ENCODE data around the gene GLT6D1.

Gene GLT6D1

DNA sequence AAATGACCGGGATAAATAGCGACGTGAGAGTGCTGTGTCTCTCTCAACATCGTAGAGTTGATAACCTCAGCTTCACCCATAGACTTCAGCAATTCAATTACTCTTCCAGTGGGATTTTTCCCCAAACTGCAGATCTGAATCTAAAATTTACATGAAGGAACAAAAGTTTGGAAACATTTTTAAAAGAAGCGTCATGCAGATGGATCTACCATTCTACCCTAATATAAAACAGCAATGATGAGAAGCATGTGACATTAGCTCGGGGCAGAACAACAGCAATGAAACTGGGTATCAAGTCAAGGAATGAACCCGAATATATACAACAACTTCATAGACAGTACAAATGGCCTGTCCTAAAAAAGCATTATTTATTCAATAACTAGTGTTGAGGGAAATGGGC is 18.8 kb downstream of the GLT6D1 start:
- DNase-seq: no peak

DNA sequence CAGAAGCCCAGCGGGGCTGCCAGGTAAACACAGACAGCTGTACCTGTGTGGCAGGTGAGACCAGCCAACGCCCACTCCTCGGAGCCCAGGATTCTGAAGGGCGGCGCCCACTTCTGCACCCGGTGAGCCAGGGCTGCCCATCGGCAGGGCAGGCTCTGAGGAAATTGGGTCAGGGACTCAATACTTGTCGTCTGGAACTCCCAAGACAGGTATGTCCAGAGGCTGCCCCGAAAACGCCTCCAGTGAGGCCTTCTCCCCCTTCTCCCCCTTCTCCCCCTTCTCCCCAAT is 19.8 kb downstream of the GLT6D1 start:
- no peak for DNase-seq

DNA sequence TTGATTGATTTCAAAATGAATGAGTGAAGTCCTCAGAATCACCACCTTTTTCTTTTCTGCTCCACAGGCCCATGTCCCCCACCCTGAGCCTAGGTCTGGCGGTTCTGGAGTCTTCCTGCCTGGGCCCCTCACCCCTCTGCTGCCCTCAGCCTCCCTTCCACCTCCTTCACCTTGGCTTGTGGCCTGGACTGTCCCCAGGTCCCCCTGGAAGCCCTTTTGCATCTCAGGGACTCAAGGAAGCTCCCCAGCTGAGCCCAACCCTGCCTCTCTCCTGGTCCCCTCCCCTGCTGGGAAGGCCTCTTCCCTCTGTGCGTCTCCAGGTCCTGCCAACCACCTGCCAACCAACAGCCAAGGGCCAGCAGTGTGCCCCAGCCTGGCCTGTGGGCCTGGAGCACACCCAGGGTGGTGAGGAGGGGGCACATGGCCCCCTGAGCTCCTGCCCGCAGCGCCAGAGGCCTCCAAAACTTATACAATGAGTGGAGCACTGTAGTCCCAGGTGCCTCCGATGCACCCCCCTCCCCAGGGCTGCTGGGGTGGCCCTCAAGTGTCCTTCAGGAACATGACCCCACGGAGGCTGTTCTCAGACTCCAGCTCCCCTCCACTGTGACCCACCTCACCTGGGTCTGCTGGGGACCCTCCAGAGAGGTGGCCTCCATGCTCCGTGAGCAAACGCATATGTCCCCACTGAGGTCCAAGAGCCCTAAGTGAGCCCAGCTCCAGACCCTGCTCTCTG is 20.3 kb downstream of the GLT6D1 start:
- no peak for DNase-seq

GRCh38 chr9:135617991-135618411 is 21.3 kb downstream of the GLT6D1 start:
- DNase-seq: no peak

GRCh38 chr9:135617538-135617900 is 21.8 kb downstream of the GLT6D1 start:
- no peak for DNase-seq

- DNase-seq: no peak
These were observed 22.5 kb downstream of the GLT6D1 start for GRCh38 chr9:135616619-135617537.

DNA sequence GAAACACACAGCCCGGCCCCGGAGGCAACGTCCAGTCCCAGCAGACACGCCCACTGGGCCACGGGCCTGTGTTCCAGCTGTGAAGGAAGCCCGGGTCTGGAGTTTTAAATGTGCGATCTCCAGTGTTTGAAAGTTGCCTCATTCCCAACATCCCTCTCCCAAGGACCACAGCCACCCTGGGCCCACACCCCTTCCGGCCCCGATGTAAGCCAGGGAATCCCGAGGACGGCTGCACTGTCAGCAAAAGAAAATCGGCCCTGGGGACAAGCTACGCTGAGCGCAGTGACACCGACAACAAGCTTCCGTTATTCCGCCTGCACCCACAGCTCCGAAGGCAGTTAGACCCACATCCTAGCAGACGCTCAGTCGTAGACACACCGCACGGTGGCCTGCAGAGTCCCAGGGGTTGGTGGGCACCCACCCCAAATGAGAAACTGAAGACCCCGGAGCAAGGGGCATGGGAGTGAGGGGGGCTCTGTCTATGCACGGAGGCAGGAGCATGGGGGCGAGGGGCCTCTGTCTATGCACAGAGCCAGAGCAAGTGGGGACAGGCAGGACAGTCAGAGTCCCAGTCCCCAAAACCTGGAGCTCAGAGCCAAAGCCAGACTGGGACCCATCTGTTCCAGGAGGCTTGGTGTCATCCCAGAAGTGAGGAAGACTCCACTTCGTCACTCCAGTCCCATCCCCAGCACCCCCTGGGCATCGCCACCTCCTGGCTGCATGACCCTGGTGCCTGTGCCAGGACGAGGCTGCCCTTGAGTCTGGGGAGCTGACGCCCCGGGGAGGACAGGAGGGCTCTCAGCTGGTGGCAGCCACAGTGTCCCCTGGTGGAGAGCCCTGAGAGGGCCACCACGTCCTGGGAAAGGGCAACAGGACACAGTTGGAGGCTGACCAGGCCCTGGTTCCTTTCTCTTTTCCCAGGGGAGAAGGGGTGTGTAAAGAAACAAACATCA is 23.4 kb downstream of the GLT6D1 start:
- DNase-seq: no peak

DNA sequence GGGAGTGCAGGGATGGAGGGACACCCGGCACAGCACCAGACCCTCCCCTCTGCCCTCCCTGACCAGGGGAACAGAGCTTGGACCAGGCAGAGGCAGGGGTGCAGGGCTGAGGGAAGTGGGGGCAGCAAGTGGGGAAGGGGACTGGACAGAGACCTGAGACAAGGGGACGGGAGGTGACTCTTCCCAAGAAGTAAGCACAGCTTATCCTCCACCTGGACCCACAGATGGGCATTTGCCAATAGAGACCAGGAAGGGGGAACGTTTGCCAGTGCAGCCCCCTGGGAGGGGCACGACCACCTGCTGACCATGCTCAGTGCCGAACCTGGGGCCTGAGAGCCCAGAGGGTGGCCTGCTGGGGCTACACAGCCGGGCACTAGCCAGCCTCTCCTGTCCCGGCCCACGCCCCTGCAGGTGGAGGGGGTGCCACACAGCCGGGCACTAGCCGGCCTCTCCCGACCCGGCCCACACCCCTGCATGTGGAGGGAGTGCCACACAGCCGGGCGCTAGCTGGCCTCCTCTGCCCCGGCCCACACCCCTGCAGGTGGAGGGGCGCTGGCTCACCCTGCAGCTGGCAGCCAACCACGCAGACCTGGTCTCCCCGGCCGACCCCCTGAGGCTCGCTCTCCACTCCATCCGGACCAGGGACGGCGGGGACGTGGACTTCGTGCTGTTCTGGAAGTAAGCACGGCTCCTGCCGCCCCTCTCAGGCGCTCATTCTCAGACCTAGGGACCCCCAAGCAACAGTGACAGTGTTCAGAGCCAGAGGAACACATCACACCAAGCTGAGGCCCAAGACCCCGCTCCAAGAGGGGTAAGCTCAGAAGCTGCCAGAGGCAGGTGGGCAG is 24.3 kb downstream of the GLT6D1 start:
- DNase-seq: no peak

DNA sequence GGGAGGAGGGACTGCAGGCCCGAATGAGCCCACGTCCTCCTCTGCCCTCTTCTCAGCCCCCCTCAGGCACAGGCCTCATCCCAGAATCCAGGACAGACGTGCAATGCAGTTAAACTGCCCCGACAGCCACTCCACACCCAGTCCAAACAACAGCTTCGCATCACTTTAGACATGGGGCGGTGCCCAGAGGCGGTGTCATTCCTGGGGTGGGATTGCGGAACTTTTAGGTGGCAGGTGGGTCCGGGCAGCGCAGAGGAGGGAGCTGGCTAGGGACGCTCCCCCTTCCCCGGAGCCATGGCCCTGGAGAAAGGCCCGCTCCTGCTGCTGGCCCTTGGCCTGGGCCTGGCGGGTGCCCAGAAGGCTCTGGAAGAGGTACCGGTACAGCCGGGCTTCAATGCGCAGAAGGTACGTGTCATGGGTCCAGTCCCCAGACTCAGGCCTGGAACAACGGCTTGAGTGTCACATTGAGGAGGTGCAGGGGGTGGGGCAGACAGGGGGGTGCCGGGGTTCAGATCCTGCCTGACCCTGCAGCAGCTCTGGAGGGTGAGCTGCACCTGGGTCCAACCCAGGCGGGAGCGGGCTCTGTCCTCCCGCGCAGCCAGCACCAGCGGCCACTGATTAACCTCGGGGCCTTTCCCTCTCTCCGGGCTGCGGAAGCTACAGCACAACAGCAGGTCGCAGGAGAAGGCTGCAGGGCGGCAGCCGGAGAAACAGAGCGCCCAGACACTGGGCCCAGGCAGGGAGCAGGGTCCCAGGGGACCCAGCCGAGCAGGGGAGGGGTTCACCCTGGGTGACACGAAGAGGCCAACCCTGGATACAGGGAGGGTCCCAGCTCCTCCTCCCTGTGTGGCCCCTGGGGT is 25.2 kb downstream of the GLT6D1 start:
- no peak for DNase-seq

GRCh38 chr9:135612981-135613910 is 26.1 kb downstream of the GLT6D1 start:
- no peak for DNase-seq

GRCh38 chr9:135612437-135612836 is 26.9 kb downstream of the GLT6D1 start:
- no peak for DNase-seq

- no peak for DNase-seq
These were observed 27.5 kb downstream of the GLT6D1 start for GRCh38 chr9:135611875-135612209.

DNA sequence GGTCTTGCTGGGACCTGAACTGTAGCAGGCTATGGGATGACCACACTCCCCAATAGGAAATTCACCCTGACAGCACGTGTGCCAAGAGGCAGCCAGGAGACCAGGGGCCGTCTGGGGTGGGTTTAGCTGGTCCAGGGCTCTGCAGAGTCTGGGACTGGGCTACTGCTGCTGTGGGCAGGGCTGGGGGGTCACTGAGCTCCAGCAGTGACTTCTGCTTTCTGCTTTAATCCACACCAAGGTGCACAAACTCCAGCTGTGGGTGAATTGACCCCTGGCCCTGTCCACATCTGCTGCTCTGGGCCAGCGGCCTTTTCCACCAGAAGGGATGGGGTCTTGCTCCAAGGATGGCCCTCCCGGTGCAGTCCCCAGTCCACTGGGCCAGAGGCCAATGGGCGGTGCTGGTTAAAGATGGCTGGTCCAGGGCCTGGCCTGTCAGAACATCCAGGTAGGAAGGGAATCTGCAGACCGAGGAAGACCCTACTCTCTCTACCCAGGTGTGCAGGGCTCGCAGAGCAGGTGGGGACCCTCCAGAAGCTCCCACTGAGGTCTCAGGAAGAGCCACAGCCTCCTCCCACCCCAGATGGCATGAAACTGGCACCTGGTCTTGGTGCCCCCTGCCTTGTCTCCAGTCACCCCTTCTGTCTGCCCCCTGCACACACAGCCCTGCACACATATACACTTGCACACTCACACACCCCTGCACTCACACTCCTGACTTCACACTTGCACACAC is 28.0 kb downstream of the GLT6D1 start:
- DNase-seq: no peak

GRCh38 chr9:135610290-135611141 is 28.8 kb downstream of the GLT6D1 start:
- DNase-seq: no peak

- DNase-seq: no peak
These were observed 29.9 kb downstream of the GLT6D1 start for GRCh38 chr9:135609366-135609955.

DNA sequence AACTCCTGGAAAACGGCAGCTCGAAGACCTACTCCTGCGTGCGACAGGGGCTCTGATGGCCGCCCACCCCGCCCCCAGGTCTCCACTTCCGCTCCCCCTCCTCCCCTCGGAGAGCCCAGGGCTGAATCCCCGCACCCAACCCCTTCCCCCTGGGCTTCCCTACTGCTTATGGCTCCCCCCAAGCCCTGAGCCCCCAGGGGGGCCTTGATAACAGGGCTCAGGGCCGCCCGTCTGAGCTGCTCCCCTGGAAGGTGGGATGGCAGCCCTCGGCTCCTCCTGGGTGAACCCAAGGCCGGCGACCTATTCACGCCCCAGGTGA is 30.4 kb downstream of the GLT6D1 start:
- DNase-seq: no peak

DNA sequence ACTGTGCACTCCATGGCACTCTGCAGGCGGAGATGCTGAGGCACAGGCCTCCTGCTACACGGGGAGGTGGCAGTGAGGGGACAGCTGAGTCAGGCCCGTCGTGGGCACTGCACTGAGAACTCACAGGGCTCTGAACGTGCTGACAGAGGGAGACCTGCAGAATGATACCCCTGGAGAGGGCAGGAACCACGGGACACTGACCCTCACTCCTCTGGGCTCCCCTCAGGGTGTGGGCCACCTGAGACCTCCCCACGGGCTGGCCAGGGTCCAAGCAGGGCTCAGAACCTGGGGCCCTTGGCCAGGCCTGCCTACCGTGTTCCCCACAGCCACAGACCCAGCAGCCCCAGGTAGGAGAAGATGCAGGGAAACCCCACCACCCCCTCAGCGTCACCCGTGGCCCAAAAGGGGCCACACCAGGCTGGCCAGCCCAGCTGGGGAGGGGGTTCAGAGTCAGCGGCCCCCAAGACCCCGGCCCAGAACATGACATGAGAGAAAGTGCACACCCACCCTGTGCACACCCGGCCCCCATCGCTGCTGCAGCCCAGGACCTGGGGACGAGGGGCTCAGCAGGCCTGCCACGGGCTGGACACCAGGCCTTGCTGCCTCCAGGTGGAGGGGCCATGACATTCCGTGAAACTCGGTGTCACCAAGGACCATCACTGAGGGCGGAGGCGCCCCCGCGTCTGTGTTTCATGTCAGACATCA is 30.9 kb downstream of the GLT6D1 start:
- no peak for DNase-seq

Measured in activated CD8-positive, alpha-beta memory T cell treated with anti-CD3 and anti-CD28 coated beads for 24 hours (primary cell).